Measurements from ENCODE around the gene KCNJ12. TPM values are rescaled to one million over a fixed set of nuclear protein-coding genes. Genes with fewer than 3 reads are reported as not detected.

The KCNJ12 gene
- total RNA-seq, 1 experiment from 2014 or later: 2.3 TPM

DNA sequence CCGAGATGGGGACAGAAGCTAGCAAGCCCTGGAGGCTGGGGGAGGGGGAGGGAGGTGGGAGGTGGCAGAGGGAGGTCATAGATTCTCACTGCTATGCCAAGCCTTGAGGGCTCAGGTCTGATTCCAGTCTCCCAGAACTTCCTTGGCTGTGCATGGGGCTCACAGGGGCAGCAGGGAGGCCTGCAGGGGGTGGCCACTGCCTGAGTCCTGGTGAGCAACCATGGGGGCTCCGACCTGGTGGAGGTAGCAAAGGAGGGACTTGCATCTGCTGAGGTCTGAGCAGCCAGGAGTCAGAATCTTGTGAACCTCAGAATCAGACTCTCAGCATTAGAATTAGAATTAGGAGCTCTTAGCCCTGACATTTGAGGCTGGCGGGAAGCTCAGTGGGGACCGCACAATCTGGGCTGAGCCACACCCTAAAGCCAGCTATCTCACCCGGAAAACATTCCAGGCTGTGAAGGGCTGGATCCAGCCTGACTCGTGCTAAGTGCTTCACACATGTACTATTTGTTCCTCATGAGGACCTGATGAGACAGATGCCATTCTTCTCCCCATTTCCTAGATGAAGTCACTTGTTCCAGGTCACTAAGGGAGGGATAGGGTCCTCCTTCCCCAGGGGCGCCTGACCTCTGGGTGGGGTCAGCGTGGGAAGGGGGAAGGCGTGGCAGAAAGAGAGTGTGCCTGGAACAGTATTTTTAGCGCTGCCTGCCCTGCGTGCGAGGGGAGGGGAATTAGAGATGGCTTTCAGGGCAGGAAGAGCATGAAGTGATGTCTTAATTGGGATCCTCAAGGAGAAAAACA, 17.3 kb upstream of the KCNJ12 start:
- TF ChIP-seq RELA (CRISPR knock-in tag; IDR thresholded peaks at IDR 0.05; ENCODE audit: borderline replicate concordance) (no peak), MXD4 (CRISPR knock-in tag; IDR thresholded peaks at IDR 0.05; ENCODE audit: borderline replicate concordance) (no peak), SP1 (CRISPR knock-in tag; conservative IDR thresholded peaks at IDR 0.05) (no peak), ETV6 (CRISPR knock-in tag; IDR thresholded peaks at IDR 0.05) (no peak), HMGA2 (CRISPR knock-in tag; IDR thresholded peaks at IDR 0.05) (no peak), SMAD4 (CRISPR knock-in tag; IDR thresholded peaks at IDR 0.05) (no peak), CREB1 (CRISPR knock-in tag; IDR thresholded peaks at IDR 0.05) (no peak), SOX15 (CRISPR knock-in tag; IDR thresholded peaks at IDR 0.05) (no peak)
- TF ChIP-seq, protein P1, sequence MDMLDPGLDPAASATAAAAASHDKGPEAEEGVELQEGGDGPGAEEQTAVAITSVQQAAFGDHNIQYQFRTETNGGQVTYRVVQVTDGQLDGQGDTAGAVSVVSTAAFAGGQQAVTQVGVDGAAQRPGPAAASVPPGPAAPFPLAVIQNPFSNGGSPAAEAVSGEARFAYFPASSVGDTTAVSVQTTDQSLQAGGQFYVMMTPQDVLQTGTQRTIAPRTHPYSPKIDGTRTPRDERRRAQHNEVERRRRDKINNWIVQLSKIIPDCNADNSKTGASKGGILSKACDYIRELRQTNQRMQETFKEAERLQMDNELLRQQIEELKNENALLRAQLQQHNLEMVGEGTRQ (CRISPR knock-in tag; IDR thresholded peaks at IDR 0.05): no peak
- TF ChIP-seq, protein P2, sequence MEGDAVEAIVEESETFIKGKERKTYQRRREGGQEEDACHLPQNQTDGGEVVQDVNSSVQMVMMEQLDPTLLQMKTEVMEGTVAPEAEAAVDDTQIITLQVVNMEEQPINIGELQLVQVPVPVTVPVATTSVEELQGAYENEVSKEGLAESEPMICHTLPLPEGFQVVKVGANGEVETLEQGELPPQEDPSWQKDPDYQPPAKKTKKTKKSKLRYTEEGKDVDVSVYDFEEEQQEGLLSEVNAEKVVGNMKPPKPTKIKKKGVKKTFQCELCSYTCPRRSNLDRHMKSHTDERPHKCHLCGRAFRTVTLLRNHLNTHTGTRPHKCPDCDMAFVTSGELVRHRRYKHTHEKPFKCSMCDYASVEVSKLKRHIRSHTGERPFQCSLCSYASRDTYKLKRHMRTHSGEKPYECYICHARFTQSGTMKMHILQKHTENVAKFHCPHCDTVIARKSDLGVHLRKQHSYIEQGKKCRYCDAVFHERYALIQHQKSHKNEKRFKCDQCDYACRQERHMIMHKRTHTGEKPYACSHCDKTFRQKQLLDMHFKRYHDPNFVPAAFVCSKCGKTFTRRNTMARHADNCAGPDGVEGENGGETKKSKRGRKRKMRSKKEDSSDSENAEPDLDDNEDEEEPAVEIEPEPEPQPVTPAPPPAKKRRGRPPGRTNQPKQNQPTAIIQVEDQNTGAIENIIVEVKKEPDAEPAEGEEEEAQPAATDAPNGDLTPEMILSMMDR (IDR thresholded peaks at IDR 0.05): no peak
- TF ChIP-seq, protein P3, sequence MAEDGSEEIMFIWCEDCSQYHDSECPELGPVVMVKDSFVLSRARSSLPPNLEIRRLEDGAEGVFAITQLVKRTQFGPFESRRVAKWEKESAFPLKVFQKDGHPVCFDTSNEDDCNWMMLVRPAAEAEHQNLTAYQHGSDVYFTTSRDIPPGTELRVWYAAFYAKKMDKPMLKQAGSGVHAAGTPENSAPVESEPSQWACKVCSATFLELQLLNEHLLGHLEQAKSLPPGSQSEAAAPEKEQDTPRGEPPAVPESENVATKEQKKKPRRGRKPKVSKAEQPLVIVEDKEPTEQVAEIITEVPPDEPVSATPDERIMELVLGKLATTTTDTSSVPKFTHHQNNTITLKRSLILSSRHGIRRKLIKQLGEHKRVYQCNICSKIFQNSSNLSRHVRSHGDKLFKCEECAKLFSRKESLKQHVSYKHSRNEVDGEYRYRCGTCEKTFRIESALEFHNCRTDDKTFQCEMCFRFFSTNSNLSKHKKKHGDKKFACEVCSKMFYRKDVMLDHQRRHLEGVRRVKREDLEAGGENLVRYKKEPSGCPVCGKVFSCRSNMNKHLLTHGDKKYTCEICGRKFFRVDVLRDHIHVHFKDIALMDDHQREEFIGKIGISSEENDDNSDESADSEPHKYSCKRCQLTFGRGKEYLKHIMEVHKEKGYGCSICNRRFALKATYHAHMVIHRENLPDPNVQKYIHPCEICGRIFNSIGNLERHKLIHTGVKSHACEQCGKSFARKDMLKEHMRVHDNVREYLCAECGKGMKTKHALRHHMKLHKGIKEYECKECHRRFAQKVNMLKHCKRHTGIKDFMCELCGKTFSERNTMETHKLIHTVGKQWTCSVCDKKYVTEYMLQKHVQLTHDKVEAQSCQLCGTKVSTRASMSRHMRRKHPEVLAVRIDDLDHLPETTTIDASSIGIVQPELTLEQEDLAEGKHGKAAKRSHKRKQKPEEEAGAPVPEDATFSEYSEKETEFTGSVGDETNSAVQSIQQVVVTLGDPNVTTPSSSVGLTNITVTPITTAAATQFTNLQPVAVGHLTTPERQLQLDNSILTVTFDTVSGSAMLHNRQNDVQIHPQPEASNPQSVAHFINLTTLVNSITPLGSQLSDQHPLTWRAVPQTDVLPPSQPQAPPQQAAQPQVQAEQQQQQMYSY (CRISPR knock-in tag; IDR thresholded peaks at IDR 0.05): no peak
- TF ChIP-seq, protein P4, sequence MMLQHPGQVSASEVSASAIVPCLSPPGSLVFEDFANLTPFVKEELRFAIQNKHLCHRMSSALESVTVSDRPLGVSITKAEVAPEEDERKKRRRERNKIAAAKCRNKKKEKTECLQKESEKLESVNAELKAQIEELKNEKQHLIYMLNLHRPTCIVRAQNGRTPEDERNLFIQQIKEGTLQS (CRISPR knock-in tag; conservative IDR thresholded peaks at IDR 0.05): no peak
- TF ChIP-seq, protein P5, sequence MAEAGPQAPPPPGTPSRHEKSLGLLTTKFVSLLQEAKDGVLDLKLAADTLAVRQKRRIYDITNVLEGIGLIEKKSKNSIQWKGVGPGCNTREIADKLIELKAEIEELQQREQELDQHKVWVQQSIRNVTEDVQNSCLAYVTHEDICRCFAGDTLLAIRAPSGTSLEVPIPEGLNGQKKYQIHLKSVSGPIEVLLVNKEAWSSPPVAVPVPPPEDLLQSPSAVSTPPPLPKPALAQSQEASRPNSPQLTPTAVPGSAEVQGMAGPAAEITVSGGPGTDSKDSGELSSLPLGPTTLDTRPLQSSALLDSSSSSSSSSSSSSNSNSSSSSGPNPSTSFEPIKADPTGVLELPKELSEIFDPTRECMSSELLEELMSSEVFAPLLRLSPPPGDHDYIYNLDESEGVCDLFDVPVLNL (CRISPR knock-in tag; IDR thresholded peaks at IDR 0.05; ENCODE audit: borderline replicate concordance, low read depth): no peak
- TF ChIP-seq, protein P6, sequence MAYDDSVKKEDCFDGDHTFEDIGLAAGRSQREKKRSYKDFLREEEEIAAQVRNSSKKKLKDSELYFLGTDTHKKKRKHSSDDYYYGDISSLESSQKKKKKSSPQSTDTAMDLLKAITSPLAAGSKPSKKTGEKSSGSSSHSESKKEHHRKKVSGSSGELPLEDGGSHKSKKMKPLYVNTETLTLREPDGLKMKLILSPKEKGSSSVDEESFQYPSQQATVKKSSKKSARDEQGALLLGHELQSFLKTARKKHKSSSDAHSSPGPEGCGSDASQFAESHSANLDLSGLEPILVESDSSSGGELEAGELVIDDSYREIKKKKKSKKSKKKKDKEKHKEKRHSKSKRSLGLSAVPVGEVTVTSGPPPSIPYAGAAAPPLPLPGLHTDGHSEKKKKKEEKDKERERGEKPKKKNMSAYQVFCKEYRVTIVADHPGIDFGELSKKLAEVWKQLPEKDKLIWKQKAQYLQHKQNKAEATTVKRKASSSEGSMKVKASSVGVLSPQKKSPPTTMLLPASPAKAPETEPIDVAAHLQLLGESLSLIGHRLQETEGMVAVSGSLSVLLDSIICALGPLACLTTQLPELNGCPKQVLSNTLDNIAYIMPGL (CRISPR knock-in tag; IDR thresholded peaks at IDR 0.05): no peak
- TF ChIP-seq, protein P7, sequence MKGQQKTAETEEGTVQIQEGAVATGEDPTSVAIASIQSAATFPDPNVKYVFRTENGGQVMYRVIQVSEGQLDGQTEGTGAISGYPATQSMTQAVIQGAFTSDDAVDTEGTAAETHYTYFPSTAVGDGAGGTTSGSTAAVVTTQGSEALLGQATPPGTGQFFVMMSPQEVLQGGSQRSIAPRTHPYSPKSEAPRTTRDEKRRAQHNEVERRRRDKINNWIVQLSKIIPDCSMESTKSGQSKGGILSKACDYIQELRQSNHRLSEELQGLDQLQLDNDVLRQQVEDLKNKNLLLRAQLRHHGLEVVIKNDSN (CRISPR knock-in tag; IDR thresholded peaks at IDR 0.05): no peak
- TF ChIP-seq, protein P8, sequence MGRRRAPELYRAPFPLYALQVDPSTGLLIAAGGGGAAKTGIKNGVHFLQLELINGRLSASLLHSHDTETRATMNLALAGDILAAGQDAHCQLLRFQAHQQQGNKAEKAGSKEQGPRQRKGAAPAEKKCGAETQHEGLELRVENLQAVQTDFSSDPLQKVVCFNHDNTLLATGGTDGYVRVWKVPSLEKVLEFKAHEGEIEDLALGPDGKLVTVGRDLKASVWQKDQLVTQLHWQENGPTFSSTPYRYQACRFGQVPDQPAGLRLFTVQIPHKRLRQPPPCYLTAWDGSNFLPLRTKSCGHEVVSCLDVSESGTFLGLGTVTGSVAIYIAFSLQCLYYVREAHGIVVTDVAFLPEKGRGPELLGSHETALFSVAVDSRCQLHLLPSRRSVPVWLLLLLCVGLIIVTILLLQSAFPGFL (CRISPR knock-in tag; IDR thresholded peaks at IDR 0.05; ENCODE audit: borderline replicate concordance): no peak
- TF ChIP-seq, protein P9, sequence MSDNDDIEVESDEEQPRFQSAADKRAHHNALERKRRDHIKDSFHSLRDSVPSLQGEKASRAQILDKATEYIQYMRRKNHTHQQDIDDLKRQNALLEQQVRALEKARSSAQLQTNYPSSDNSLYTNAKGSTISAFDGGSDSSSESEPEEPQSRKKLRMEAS (CRISPR knock-in tag; IDR thresholded peaks at IDR 0.05): no peak
- CTCF ChIA-PET: interaction anchor here (1.7 to 2.0 kb wide), 2 partner anchors 18 to 230 kb away, joined by 4 to 5 read pairs; partner anchors contain the start of gene KCNJ12
- Mint-ChIP-seq H3K9me3 (peaks cover 5% of the 10 kb centered on the region), H3K4me3 (no peak overlapping the region), H3K27me3 (ENCODE audit: low read depth) (no peaks in the 10 kb centered on the region), H3K4me1 (peaks cover 15% of the 10 kb centered on the region), H3K36me3 (no peaks in the 10 kb centered on the region), H3K27ac (no peak overlapping the region)
- no peak for ATAC-seq
- DNase-seq (ENCODE audit: low spot score): no peak
- POLR2A ChIA-PET: interaction anchor here (0.5 kb wide), 1 partner anchor 30 kb away, joined by 3 read pairs; no protein-coding TSS in a partner anchor
